Thyroid gland (tissue), 4 donors: ENCODE data around the gene TAF3. TPM values are rescaled to one million over a fixed set of nuclear protein-coding genes. Genes with fewer than 3 reads are reported as not detected.
A peak's percentile ranks its signal among the peaks of the same experiment; 100 is the strongest.

Experiments
- DNase-seq, 2 donors: peaks; one replicate each; pipeline ENCODE4 v3.0.0-alpha.2; 2019
- H3K27ac ChIP-seq, 3 donors: fragments of 200-600 bp; sonication (generic); 1 replicate in 2 of 3; 2 replicates in 1 of 3; pipeline ENCODE4 v1.5.1; 2016 to 2019; ENCODE audit warnings: mild to moderate bottlenecking in 1 of 3, moderate library complexity in 1 of 3
- H3K27me3 ChIP-seq: fragments of 200-600 bp; sonication (generic); one replicate; pipeline ENCODE4 v1.5.1; 2019
- H3K36me3 ChIP-seq, 2 donors: fragments of 200-600 bp; sonication (generic); one replicate each; pipeline ENCODE4 v1.5.1; 2016 to 2019
- H3K4me1 ChIP-seq, 2 donors: fragments of 200-600 bp; sonication (generic); one replicate each; pipeline ENCODE4 v1.5.1; 2017 to 2019
- H3K4me3 ChIP-seq, 3 donors: fragments of 200-600 bp; sonication (generic); replicated peaks in 1 of 3; 1 replicate in 2 of 3; 2 replicates in 1 of 3; pipeline ENCODE4 v1.5.1; 2016; ENCODE audit warnings: mild to moderate bottlenecking in 1 of 3
- H3K9me3 ChIP-seq: fragments of 200-600 bp; sonication (generic); one replicate; pipeline ENCODE4 v1.5.1; 2017
- CTCF ChIP-seq, 6 experiments: fragments of 200-600 bp in 3 of 6; fragments of 450-650 bp in 3 of 6; sonication (generic) in 3 of 6; IDR thresholded peaks; one replicate each; pipeline ENCODE4 v1.5.1; 2016 to 2019; ENCODE audit warnings: antibody characterized with exemption in 6 of 6, mild to moderate bottlenecking in 2 of 6, inconsistent platforms in 1 of 6, moderate library complexity in 1 of 6
- POLR2A ChIP-seq, 2 donors: fragments of 450-650 bp; IDR thresholded peaks; one replicate each; pipeline ENCODE4 v1.6.1; 2017; ENCODE audit warnings: antibody characterized with exemption in 2 of 2, mild to moderate bottlenecking in 2 of 2, moderate library complexity in 1 of 2
- WGBS, 2 donors: methylation state at CpG; one replicate each; pipeline ENCODE4 v1.1.5; 2017; 5-methylcytosine and 5-hydroxymethylcytosine counted together
- intact Hi-C: fragments of 100-400 bp; cut with DNase I; formaldehyde crosslinking; loops from one replicate; pipeline ENCODE4 v1.15.1; 2023
- total RNA-seq, 4 donors: library from RNA; depleted of rRNA; stranded (reverse); fragments of >200 nt; gene quantifications; one replicate each; pipeline ENCODE4 v1.2.3, GENCODE V29; 2016

TAF3 gene
- total RNA-seq, 4 donors from 2014 or later: 6.7 to 11.0 (median 8.6) TPM

- no peak for DNase-seq
- no peak overlapping the region for H3K27ac ChIP-seq
- intact Hi-C loops: no loop called here
- no peaks in the 10 kb centered on the region for H3K27me3 ChIP-seq
- WGBS, 2 donors: 96 to 97% methylated on average over 3 of the region's 3 CpGs
- H3K36me3 ChIP-seq: no peaks in the 10 kb centered on the region
- no peak overlapping the region for H3K4me3 ChIP-seq
- TF ChIP-seq POLR2A (IDR thresholded peaks at IDR 0.05) (no peak), CTCF (IDR thresholded peaks at IDR 0.05) (no peak)
- no peaks in the 10 kb centered on the region for H3K9me3 ChIP-seq
- no peaks in the 10 kb centered on the region for H3K4me1 ChIP-seq
These were observed 104.4 kb downstream of the TAF3 start for GRCh38 chr10:7922707-7923106.

- Histone ChIP-seq H3K27ac (no peak overlapping the region), H3K4me3 (no peak overlapping the region), H3K27me3 (no peaks in the 10 kb centered on the region), H3K9me3 (no peaks in the 10 kb centered on the region), H3K36me3 (no peaks in the 10 kb centered on the region), H3K4me1 (peaks cover 0 to 9% of the 10 kb centered on the region in 2 donors)
- DNase-seq: no peak
- no peak for TF ChIP-seq POLR2A (IDR thresholded peaks at IDR 0.05)
- TF ChIP-seq CTCF (IDR thresholded peaks at IDR 0.05): no peak
- 94 to 98% methylated on average over 3 of the region's 3 CpGs for WGBS, 2 donors
- intact Hi-C loops: no loop called here
These were observed 110.2 kb downstream of the TAF3 start for GRCh38 chr10:7928536-7928935.

GRCh38 chr10:7932301-7933036, 114.2 kb downstream of the TAF3 start:
- Histone ChIP-seq H3K27ac (no peak overlapping the region), H3K4me1 (peaks cover 0 to 9% of the 10 kb centered on the region in 2 donors), H3K9me3 (no peaks in the 10 kb centered on the region), H3K27me3 (no peaks in the 10 kb centered on the region), H3K4me3 (no peak overlapping the region), H3K36me3 (no peaks in the 10 kb centered on the region)
- no peak for DNase-seq
- 89 to 91% methylated on average over 9 of the region's 9 CpGs for WGBS, 2 donors
- no peak for TF ChIP-seq CTCF (IDR thresholded peaks at IDR 0.05)
- intact Hi-C loops: no loop called here

- Histone ChIP-seq H3K4me1 (peaks cover 0 to 9% of the 10 kb centered on the region in 2 donors), H3K4me3 (no peak overlapping the region), H3K36me3 (no peaks in the 10 kb centered on the region), H3K27me3 (no peaks in the 10 kb centered on the region), H3K9me3 (no peaks in the 10 kb centered on the region), H3K27ac (no peak overlapping the region)
- intact Hi-C loops: no loop called here
- WGBS, 2 donors: 57 to 65% methylated on average over 3 of the region's 3 CpGs
- no peak for TF ChIP-seq POLR2A (IDR thresholded peaks at IDR 0.05)
- no peak for TF ChIP-seq CTCF (IDR thresholded peaks at IDR 0.05)
- peak in 1 of 2 donors; percentile 17 for DNase-seq
These were observed 115.0 kb downstream of the TAF3 start for GRCh38 chr10:7933262-7933661.

GRCh38 chr10:7933757-7934156, 115.5 kb downstream of the TAF3 start:
- WGBS, 2 donors: 94 to 97% methylated on average over 8 of the region's 8 CpGs
- peaks cover 0 to 9% of the 10 kb centered on the region in 2 donors for H3K4me1 ChIP-seq
- no peaks in the 10 kb centered on the region for H3K36me3 ChIP-seq
- no peak overlapping the region for H3K27ac ChIP-seq
- no peak overlapping the region for H3K4me3 ChIP-seq
- intact Hi-C loops: no loop called here
- DNase-seq: no peak
- H3K9me3 ChIP-seq: no peaks in the 10 kb centered on the region
- TF ChIP-seq CTCF (IDR thresholded peaks at IDR 0.05) (no peak), POLR2A (IDR thresholded peaks at IDR 0.05) (no peak)
- H3K27me3 ChIP-seq: no peaks in the 10 kb centered on the region
